Transverse colon (tissue), 4 donors: ENCODE results near the gene FOXL1. TPM values are rescaled to one million over a fixed set of nuclear protein-coding genes. Genes with fewer than 3 reads are reported as not detected.

Experiments
- DNase-seq: peaks from one replicate; pipeline ENCODE4 v3.0.0-alpha.2; 2019
- H3K27ac ChIP-seq, 4 donors: fragments of 200-600 bp; sonication (generic); 2 replicates each; pipeline ENCODE4 v1.5.1; 2016 to 2018; ENCODE audit warnings: inconsistent platforms in 4 of 4
- H3K27me3 ChIP-seq: fragments of 200-600 bp; sonication (generic); 2 replicates; pipeline ENCODE4 v1.5.1; 2017; ENCODE audit warnings: inconsistent platforms
- H3K36me3 ChIP-seq, 4 donors: fragments of 200-600 bp; sonication (generic); 2 replicates each; pipeline ENCODE4 v1.5.1; 2017 to 2019; ENCODE audit warnings: inconsistent platforms in 4 of 4
- H3K4me1 ChIP-seq, 4 donors: fragments of 200-600 bp; sonication (generic); 2 replicates each; pipeline ENCODE4 v1.5.1; 2017 to 2020; ENCODE audit warnings: inconsistent platforms in 4 of 4
- H3K4me3 ChIP-seq, 4 donors: fragments of 200-600 bp; sonication (generic); 1 replicate in 1 of 4; 2 replicates in 3 of 4; pipeline versions ENCODE4 v1.5.1 to v1.6.1; 2017 to 2019; ENCODE audit warnings: inconsistent platforms in 4 of 4
- H3K9me3 ChIP-seq, 2 donors: fragments of 200-600 bp; sonication (generic); 2 replicates each; pipeline ENCODE4 v1.5.1; 2017 to 2019; ENCODE audit warnings: inconsistent platforms in 2 of 2
- CTCF ChIP-seq, 5 experiments: fragments of 200-600 bp in 3 of 5; fragments of 450-650 bp in 2 of 5; sonication (generic) in 3 of 5; IDR thresholded peaks; 1 replicate in 2 of 5; 2 replicates in 3 of 5; pipeline ENCODE4 v1.5.1; 2016 to 2017; ENCODE audit warnings: antibody characterized with exemption in 5 of 5, inconsistent platforms in 3 of 5, mild to moderate bottlenecking in 2 of 5, moderate library complexity in 1 of 5
- EP300 ChIP-seq: sonication (generic); formaldehyde crosslinking; IDR thresholded peaks from one replicate; pipeline ENCODE4 v1.6.1; 2017; ENCODE audit warnings: antibody characterized with exemption, low read depth
- POLR2A ChIP-seq: fragments of 450-650 bp; IDR thresholded peaks from one replicate; pipeline ENCODE4 v1.6.1; 2016; ENCODE audit warnings: antibody characterized with exemption, mild to moderate bottlenecking, moderate library complexity
- POLR2AphosphoS5 ChIP-seq, 3 donors: sonication (generic); formaldehyde crosslinking; IDR thresholded peaks; one replicate each; pipeline ENCODE4 v1.6.1; 2016; ENCODE audit warnings: antibody characterized with exemption in 3 of 3
- WGBS, 2 donors: methylation state at CpG; one replicate each; pipeline ENCODE4 v1.1.5; 2018; ENCODE audit warnings: low coverage in 1 of 2; 5-methylcytosine and 5-hydroxymethylcytosine counted together
- in situ Hi-C, 4 donors: fragments of 200-750 bp; cut with MboI; loops; one replicate each; pipeline versions ENCODE4 v1.15.0 to v1.15.1; 2017; ENCODE audit warnings: low sequenced_read_pairs in 3 of 4, low pct_ligation_motif_present in 1 of 4, low pct_unique_long_range_greater_than_20kb in 1 of 4
- intact Hi-C: fragments of 100-400 bp; cut with DNase I; formaldehyde crosslinking; loops from one replicate; pipeline ENCODE4 v1.15.1; 2023; ENCODE audit warnings: low total_unique reads
- total RNA-seq, 4 donors: library from RNA; depleted of rRNA; stranded (reverse); fragments of >200 nt; gene quantifications; one replicate each; pipeline ENCODE4 v1.1.0, GENCODE V29; 2016

The FOXL1 gene
- total RNA-seq, 4 donors from 2014 or later, result 0.75 to 2.1 (median 1.3) TPM

GRCh38 chr16:86566966-86567700 lies 11.2 kb upstream of the FOXL1 start:
- intact Hi-C loops, result loop anchor here (5.0 kb wide), 1 partner anchor 505 kb away; no protein-coding TSS in a partner anchor
- H3K27me3 ChIP-seq, result peaks cover 91% of the 10 kb centered on the region
- H3K27ac ChIP-seq, result peak overlapping the region in 2 of 4 donors; percentile 25
- TF ChIP-seq POLR2A (no peak), POLR2AphosphoS5 (IDR thresholded peaks at IDR 0.05) (no peak), CTCF (IDR thresholded peaks at IDR 0.05) (no peak)
- H3K9me3 ChIP-seq, result no peaks in the 10 kb centered on the region
- 10% methylated on average over 15 of the region's 88 CpGs; no CpG with 5 or more reads in 1 of the 2 donors for WGBS, 2 donors
- peaks cover 0 to 22% (median 10%) of the 10 kb centered on the region in 4 donors for H3K4me1 ChIP-seq
- no peaks in the 10 kb centered on the region for H3K36me3 ChIP-seq
- no peak for DNase-seq
- in situ Hi-C loops, result loop anchor here (5.0 to 25.0 kb wide), 6 partner anchors 488 to 720 kb away; no protein-coding TSS in a partner anchor
- peak overlapping the region in 3 of 4 donors; percentile 23 to 41 (median 25) for H3K4me3 ChIP-seq

- no peaks in the 10 kb centered on the region for H3K9me3 ChIP-seq
- peaks cover 0 to 22% (median 10%) of the 10 kb centered on the region in 4 donors for H3K4me1 ChIP-seq
- TF ChIP-seq POLR2AphosphoS5 (IDR thresholded peaks at IDR 0.05), result no peak
- TF ChIP-seq CTCF (IDR thresholded peaks at IDR 0.05), result no peak
- no peak for TF ChIP-seq POLR2A
- TF ChIP-seq EP300, result no peak
- no peaks in the 10 kb centered on the region for H3K36me3 ChIP-seq
- in situ Hi-C loops (loop anchor here (5.0 to 25.0 kb wide), 6 partner anchors 487 to 719 kb away; no protein-coding TSS in a partner anchor), intact Hi-C loops (loop anchor here (5.0 kb wide), 1 partner anchor 504 kb away; no protein-coding TSS in a partner anchor)
- H3K4me3 ChIP-seq, result peak overlapping the region in 2 of 4 donors; percentile 9 to 41
- peak overlapping the region in 1 of 4 donors; percentile 25 for H3K27ac ChIP-seq
- 11% methylated on average over 59 of the region's 116 CpGs; no CpG with 5 or more reads in 1 of the 2 donors for WGBS, 2 donors
- peaks cover 97% of the 10 kb centered on the region for H3K27me3 ChIP-seq
- no peak for DNase-seq
Observed at GRCh38 chr16:86567701-86568581, 10.4 kb upstream of the FOXL1 start.

- Histone ChIP-seq H3K36me3 (no peaks in the 10 kb centered on the region), H3K4me3 (no peak overlapping the region), H3K9me3 (no peaks in the 10 kb centered on the region), H3K27ac (no peak overlapping the region), H3K27me3 (peaks cover 100% of the 10 kb centered on the region), H3K4me1 (peaks cover 0 to 16% (median 9%) of the 10 kb centered on the region in 4 donors)
- in situ Hi-C loops, result loop anchor here (5.0 to 25.0 kb wide), 6 partner anchors 486 to 718 kb away; no protein-coding TSS in a partner anchor
- intact Hi-C loops, result loop anchor here (5.0 kb wide), 1 partner anchor 503 kb away; no protein-coding TSS in a partner anchor
- TF ChIP-seq POLR2A (no peak), CTCF (IDR thresholded peaks at IDR 0.05) (no peak), POLR2AphosphoS5 (IDR thresholded peaks at IDR 0.05) (no peak), EP300 (no peak)
- DNase-seq, result no peak
- WGBS, 2 donors, result 14 to 27% methylated on average over 3 to 33 of the region's 33 CpGs
Observed at GRCh38 chr16:86568677-86569623, 9.4 kb upstream of the FOXL1 start.
